Retinal pigment epithelial cell (primary cell): ENCODE results near the gene PAX8.

Experiments
- DNase-seq: peaks from one replicate; pipeline ENCODE4 v3.0.0-alpha.2; 2010; ENCODE audit warnings: low read depth
- H3K4me3 ChIP-seq: 2 replicates; pipeline ENCODE4 v1.5.1; 2011; ENCODE audit warnings: mild to moderate bottlenecking, low read length, control low read depth, moderate library complexity
- TF ChIP-seq, protein P1 (sequence below): conservative IDR thresholded peaks from 2 replicates; pipeline ENCODE4 v1.5.1; 2011; ENCODE audit warnings: low read depth, low read length, control low read depth, inconsistent platforms

PAX8 gene

DNA sequence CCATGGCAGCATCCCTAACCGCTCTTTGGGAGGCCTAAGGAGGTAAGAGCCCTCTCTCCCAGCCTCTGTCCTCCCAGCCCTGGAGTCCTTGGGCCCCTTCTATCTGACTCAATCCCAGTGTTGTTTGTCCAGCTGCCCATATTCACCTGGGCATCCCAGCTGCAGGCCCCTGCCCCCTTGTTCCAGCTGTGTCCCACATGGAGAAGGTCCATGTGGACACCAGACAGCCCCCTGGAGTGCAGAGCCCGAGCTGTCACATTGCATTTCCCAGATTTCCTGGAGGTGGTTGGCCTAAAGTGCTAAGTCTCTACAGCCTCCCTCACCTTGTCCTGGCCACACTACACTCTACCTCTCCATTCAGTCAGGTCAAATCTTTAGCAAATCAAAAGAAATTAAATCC is 62.4 kb downstream of the PAX8 start:
- TF ChIP-seq, protein P1, sequence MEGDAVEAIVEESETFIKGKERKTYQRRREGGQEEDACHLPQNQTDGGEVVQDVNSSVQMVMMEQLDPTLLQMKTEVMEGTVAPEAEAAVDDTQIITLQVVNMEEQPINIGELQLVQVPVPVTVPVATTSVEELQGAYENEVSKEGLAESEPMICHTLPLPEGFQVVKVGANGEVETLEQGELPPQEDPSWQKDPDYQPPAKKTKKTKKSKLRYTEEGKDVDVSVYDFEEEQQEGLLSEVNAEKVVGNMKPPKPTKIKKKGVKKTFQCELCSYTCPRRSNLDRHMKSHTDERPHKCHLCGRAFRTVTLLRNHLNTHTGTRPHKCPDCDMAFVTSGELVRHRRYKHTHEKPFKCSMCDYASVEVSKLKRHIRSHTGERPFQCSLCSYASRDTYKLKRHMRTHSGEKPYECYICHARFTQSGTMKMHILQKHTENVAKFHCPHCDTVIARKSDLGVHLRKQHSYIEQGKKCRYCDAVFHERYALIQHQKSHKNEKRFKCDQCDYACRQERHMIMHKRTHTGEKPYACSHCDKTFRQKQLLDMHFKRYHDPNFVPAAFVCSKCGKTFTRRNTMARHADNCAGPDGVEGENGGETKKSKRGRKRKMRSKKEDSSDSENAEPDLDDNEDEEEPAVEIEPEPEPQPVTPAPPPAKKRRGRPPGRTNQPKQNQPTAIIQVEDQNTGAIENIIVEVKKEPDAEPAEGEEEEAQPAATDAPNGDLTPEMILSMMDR: no peak
- no peak for DNase-seq

GRCh38 chr2:113215056-113215455 is 63.7 kb downstream of the PAX8 start:
- DNase-seq: no peak
- no peak overlapping the region for H3K4me3 ChIP-seq
- TF ChIP-seq, protein P1: no peak

More for the DNA sequence above, 62.4 kb downstream of the PAX8 start:
- H3K4me3 ChIP-seq: no peak overlapping the region

DNA sequence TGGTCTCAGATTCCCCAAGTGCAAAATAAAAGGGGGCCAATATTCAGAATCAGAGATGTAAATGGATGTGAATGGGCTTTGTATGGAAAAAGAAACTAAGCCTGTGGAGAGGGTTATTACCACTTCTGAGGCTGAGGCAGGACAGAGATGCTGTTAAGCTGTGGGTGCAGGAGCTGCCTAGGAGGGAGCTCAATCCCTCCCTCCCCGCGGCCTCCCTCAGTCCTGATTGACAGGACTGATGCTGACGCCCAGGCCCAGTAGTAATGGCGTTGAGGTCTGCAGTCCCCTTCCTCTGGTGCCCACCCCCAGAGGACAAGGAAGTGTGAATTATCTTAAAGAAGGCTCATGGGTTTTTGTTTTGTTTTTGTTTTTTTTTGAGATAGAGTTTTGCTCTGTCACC is 64.6 kb downstream of the PAX8 start:
- DNase-seq: no peak
- TF ChIP-seq, protein P1: no peak
- no peak overlapping the region for H3K4me3 ChIP-seq

DNA sequence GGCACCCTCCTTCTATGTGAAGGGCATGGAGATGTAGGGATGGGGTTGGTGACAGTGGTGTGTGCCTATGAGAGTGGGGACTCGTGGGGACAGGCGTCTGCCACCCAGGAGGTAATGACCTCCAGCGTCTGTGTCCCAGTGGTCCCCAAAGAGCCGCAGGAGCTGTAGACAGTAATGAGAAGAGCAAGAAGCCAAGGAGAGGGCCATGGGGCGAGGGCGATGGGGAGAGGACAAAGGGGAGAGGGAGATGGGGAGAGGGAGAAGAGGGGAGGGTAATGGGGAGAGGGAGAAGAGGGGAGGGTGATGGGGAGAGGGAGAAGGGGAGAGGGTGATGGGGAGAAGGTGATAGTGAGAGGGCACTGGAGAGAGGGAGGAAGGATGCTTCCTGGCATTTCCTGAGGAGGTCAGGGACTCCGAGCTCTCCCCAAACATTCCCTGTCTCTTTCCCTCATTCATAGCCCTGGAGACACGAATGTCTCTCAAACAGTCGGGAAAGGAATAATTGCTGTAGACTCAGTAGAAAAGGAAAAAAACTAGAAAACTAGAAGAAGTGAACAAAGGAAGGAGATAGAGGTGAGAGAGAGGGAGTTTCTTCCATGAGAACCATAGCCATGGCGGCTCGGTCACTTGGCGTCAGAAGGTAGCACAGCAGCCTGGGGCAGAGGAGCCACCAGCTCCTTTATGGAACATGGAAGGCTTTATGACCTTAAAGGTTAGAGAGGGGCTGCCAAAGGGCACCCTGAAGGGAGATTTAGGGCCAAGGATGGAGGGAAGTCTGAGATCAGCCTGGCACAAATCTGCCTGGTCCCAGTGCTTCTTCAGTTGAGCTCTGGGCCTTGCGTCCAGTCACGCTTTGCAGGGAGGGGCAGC is 65.4 kb downstream of the PAX8 start:
- TF ChIP-seq, protein P1: no peak
- no peak for DNase-seq
- no peak overlapping the region for H3K4me3 ChIP-seq

DNA sequence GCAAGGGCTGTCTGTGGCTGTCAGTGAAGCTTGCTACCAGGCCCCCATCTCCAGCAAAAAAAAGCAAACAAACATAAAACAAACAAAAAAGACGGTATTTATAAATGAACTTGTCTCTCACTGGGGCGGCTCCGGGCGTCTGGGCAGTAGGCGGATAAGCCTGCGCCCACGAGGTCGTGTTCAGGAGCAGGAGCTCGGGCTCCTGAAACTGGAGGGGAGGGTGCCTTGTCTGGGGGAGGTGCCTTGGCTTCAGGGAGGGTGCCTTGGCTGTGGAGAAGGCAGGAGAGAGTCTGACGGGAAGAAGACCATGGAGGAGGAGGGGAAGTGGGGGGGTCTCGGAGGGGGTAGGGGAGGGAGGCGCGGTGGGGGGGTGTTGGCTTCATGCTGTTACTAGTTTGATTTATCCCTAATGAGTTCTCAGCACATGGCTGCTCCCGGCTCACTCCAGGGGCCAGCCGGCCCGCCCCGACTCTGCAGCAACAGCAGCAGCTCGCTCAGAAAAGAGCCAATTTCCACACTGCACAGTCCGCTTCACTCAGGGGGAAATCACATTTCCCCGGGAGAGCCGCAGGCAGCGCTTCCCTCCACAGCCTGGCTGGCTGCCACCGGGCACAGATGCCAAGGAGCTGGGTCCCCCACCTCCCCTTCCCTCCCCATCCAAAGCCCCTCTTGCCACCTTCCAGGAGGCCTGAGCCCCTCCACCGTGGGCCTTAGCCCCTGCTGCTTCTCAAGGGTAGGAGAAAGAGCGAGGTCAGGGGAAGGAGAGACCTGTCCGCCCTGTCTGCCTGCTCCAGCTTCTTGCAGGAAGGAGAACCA is 66.3 kb downstream of the PAX8 start:
- TF ChIP-seq, protein P1: no peak
- DNase-seq: no peak
- H3K4me3 ChIP-seq: no peak overlapping the region

GRCh38 chr2:113211226-113212105 is 67.3 kb downstream of the PAX8 start:
- no peak for DNase-seq
- H3K4me3 ChIP-seq: no peak overlapping the region
- TF ChIP-seq, protein P1: no peak
